Measurements from ENCODE around the gene TMEM94. TPM values are rescaled to one million over a fixed set of nuclear protein-coding genes. Genes with fewer than 3 reads are reported as not detected.

TMEM94 gene
- total and polyA plus RNA-seq, 2 of the 13 experiments (the other 11 are each of a cell fraction or from before 2014, with no cell fraction given): 32.6 to 134 TPM

DNA sequence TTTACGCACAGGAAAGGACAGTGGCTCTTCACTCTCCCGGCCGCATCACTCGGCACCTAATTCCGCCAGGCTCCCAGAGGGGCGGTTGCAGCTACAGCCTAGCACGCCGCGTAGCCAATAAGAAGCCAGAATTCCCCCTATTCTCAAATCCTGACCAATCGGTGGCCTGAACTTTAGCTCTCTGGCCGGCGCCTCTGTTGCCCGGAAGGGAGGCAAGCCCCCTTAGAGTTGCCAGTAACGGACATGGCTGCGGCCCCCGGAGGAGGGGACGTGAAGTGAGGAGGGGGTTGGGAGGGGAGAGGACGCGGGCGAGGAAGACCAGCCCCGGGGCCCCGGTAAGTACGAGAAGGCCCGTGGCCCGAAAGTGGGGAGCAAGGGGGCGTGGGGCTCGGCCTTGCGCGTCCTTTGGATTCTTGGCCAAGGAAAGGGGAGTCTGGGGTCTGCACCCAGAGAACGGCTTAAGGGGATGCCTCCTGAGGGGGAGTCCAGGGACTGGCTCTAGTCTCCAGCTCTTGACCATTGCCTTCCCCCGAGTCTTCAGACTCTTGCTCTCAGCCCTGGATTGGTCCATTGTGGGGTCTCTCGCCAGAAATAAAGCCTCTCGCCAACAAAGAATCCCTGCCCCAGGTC, at the start of gene TMEM94 (continued):
- TF ChIP-seq, protein P1, sequence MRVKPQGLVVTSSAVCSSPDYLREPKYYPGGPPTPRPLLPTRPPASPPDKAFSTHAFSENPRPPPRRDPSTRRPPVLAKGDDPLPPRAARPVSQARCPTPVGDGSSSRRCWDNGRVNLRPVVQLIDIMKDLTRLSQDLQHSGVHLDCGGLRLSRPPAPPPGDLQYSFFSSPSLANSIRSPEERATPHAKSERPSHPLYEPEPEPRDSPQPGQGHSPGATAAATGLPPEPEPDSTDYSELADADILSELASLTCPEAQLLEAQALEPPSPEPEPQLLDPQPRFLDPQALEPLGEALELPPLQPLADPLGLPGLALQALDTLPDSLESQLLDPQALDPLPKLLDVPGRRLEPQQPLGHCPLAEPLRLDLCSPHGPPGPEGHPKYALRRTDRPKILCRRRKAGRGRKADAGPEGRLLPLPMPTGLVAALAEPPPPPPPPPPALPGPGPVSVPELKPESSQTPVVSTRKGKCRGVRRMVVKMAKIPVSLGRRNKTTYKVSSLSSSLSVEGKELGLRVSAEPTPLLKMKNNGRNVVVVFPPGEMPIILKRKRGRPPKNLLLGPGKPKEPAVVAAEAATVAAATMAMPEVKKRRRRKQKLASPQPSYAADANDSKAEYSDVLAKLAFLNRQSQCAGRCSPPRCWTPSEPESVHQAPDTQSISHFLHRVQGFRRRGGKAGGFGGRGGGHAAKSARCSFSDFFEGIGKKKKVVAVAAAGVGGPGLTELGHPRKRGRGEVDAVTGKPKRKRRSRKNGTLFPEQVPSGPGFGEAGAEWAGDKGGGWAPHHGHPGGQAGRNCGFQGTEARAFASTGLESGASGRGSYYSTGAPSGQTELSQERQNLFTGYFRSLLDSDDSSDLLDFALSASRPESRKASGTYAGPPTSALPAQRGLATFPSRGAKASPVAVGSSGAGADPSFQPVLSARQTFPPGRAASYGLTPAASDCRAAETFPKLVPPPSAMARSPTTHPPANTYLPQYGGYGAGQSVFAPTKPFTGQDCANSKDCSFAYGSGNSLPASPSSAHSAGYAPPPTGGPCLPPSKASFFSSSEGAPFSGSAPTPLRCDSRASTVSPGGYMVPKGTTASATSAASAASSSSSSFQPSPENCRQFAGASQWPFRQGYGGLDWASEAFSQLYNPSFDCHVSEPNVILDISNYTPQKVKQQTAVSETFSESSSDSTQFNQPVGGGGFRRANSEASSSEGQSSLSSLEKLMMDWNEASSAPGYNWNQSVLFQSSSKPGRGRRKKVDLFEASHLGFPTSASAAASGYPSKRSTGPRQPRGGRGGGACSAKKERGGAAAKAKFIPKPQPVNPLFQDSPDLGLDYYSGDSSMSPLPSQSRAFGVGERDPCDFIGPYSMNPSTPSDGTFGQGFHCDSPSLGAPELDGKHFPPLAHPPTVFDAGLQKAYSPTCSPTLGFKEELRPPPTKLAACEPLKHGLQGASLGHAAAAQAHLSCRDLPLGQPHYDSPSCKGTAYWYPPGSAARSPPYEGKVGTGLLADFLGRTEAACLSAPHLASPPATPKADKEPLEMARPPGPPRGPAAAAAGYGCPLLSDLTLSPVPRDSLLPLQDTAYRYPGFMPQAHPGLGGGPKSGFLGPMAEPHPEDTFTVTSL (CRISPR knock-in tag; IDR thresholded peaks at IDR 0.05; ENCODE audit: borderline replicate concordance): peak; percentile 51; the same call in 1 of the 2 replicates
- TF ChIP-seq HOXA9 (CRISPR knock-in tag; IDR thresholded peaks at IDR 0.05; ENCODE audit: borderline replicate concordance): no peak; the same call in 1 of the 2 replicates
- no peak for TF ChIP-seq CREB3 (CRISPR knock-in tag; IDR thresholded peaks at IDR 0.05)
- TF ChIP-seq, protein P2, sequence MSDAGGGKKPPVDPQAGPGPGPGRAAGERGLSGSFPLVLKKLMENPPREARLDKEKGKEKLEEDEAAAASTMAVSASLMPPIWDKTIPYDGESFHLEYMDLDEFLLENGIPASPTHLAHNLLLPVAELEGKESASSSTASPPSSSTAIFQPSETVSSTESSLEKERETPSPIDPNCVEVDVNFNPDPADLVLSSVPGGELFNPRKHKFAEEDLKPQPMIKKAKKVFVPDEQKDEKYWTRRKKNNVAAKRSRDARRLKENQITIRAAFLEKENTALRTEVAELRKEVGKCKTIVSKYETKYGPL (CRISPR knock-in tag; IDR thresholded peaks at IDR 0.05): no peak
- TF ChIP-seq KDM4B (CRISPR knock-in tag; IDR thresholded peaks at IDR 0.05): peak; percentile 9; the same call in 1 of the 2 replicates
- TF ChIP-seq TARDBP (CRISPR knock-in tag; IDR thresholded peaks at IDR 0.05): peak; percentile 77
- TF ChIP-seq RNF2 (conservative IDR thresholded peaks at IDR 0.05; ENCODE audit: low read depth): no peak
- no peak for TF ChIP-seq ZNF674 (CRISPR knock-in tag; IDR thresholded peaks at IDR 0.05; ENCODE audit: low read depth)
- TF ChIP-seq, protein P3, sequence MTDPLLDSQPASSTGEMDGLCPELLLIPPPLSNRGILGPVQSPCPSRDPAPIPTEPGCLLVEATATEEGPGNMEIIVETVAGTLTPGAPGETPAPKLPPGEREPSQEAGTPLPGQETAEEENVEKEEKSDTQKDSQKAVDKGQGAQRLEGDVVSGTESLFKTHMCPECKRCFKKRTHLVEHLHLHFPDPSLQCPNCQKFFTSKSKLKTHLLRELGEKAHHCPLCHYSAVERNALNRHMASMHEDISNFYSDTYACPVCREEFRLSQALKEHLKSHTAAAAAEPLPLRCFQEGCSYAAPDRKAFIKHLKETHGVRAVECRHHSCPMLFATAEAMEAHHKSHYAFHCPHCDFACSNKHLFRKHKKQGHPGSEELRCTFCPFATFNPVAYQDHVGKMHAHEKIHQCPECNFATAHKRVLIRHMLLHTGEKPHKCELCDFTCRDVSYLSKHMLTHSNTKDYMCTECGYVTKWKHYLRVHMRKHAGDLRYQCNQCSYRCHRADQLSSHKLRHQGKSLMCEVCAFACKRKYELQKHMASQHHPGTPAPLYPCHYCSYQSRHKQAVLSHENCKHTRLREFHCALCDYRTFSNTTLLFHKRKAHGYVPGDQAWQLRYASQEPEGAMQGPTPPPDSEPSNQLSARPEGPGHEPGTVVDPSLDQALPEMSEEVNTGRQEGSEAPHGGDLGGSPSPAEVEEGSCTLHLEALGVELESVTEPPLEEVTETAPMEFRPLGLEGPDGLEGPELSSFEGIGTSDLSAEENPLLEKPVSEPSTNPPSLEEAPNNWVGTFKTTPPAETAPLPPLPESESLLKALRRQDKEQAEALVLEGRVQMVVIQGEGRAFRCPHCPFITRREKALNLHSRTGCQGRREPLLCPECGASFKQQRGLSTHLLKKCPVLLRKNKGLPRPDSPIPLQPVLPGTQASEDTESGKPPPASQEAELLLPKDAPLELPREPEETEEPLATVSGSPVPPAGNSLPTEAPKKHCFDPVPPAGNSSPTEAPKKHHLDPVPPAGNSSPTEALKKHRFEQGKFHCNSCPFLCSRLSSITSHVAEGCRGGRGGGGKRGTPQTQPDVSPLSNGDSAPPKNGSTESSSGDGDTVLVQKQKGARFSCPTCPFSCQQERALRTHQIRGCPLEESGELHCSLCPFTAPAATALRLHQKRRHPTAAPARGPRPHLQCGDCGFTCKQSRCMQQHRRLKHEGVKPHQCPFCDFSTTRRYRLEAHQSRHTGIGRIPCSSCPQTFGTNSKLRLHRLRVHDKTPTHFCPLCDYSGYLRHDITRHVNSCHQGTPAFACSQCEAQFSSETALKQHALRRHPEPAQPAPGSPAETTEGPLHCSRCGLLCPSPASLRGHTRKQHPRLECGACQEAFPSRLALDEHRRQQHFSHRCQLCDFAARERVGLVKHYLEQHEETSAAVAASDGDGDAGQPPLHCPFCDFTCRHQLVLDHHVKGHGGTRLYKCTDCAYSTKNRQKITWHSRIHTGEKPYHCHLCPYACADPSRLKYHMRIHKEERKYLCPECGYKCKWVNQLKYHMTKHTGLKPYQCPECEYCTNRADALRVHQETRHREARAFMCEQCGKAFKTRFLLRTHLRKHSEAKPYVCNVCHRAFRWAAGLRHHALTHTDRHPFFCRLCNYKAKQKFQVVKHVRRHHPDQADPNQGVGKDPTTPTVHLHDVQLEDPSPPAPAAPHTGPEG (CRISPR knock-in tag; IDR thresholded peaks at IDR 0.05): peak; percentile 78
- TF ChIP-seq SMARCE1 (IDR thresholded peaks at IDR 0.05; ENCODE audit: borderline replicate concordance): no peak
- TF ChIP-seq, protein P4, sequence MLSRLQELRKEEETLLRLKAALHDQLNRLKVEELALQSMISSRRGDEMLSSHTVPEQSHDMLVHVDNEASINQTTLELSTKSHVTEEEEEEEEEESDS (CRISPR knock-in tag; IDR thresholded peaks at IDR 0.05; ENCODE audit: borderline replicate concordance): 0 out of 2 replicates have a peak, but pooled peaks have one; percentile 24
- peak; percentile 99 for TF ChIP-seq NFYB (CRISPR knock-in tag; IDR thresholded peaks at IDR 0.05)
- TF ChIP-seq TOE1 (CRISPR knock-in tag; IDR thresholded peaks at IDR 0.05): no peak

Measured in HepG2 (cell line).